Activated B cell treated with CpG ODN at 0.5 μM for 24 hours (primary cell): Measurements from ENCODE around the gene EHMT1. TPM values are rescaled to one million over a fixed set of nuclear protein-coding genes. Genes with fewer than 3 reads are reported as not detected.
A peak's percentile ranks its signal among the peaks of the same experiment; 100 is the strongest.
"Not testable (repeated sequence)": the region's sequence is repeated elsewhere in the genome, so short reads cannot be mapped to it uniquely, and the experiment has no call there.

Experiments
- ATAC-seq: fragments of 200-7000 bp; cut with Tn5 transposase; one replicate; pipeline ENCODE4 v1.10.0; 2021; ENCODE audit warnings: low read depth, mild to moderate bottlenecking, moderate library complexity
- CTCF ChIA-PET: fragments of 350-600 bp; sonication (Branson Sonifier 250); formaldehyde crosslinking; loops from one replicate; lab custom pipeline; 2021; ENCODE audit warnings: antibody characterized with exemption; lab: Charles Lee
- POLR2A ChIA-PET: fragments of 350-600 bp; sonication (Branson Sonifier 250); formaldehyde crosslinking; loops from one replicate; lab custom pipeline; 2021; ENCODE audit warnings: antibody characterized with exemption; lab: Charles Lee
- DNase-seq: peaks from one replicate; pipeline ENCODE4 v3.0.0; 2022
- H3K27ac Mint-ChIP-seq: one replicate; pipeline ENCODE4 v1.8.0; 2020; ENCODE audit warnings: mixed read lengths
- H3K27me3 Mint-ChIP-seq: one replicate; pipeline ENCODE4 v1.8.0; 2021; ENCODE audit warnings: mixed read lengths
- H3K36me3 Mint-ChIP-seq: one replicate; pipeline ENCODE4 v1.8.0; 2021; ENCODE audit warnings: low read depth, mixed read lengths
- H3K4me1 Mint-ChIP-seq: one replicate; pipeline ENCODE4 v1.8.0; 2021; ENCODE audit warnings: mixed read lengths
- H3K4me3 Mint-ChIP-seq: one replicate; pipeline ENCODE4 v1.8.0; 2020; ENCODE audit warnings: mild to moderate bottlenecking, mixed read lengths
- H3K9me3 Mint-ChIP-seq: one replicate; pipeline ENCODE4 v1.8.0; 2020; ENCODE audit warnings: mixed read lengths
- intact Hi-C: fragments of 100-400 bp; cut with micrococcal nuclease; formaldehyde crosslinking; loops from one replicate; pipeline ENCODE4 v1.15.1; 2024
- total RNA-seq: library from RNA; stranded (reverse); gene quantifications from 2 replicates; pipeline ENCODE4 v1.2.3, GENCODE V29; 2022
- TF ChIP-seq, protein P1 (sequence below): fragments of 200-600 bp; IDR thresholded peaks from one replicate; pipeline ENCODE4 v1.8.0; 2022; ENCODE audit warnings: antibody characterized with exemption, mild to moderate bottlenecking

The EHMT1 gene
- total RNA-seq, 1 donor from 2014 or later: 163 TPM

DNA sequence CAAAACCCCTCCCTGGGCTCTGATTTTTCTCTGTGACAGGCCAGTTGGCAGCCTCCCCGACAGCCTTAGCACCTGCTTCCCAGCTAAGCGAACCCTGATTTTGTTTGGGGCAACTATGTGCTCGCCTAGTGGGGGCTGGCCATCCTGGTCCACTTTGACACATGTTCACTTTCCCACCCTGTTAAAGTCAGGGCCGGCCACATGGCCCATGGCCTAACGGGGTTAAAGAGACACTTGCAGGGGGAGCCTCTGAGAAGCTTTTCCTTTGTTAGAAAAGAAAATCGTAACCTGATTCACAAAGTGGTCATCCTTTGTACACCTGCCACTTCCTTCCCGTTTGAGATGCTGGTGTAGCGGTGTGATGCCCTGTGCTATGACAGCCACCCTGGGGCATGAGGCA, 257.5 kb downstream of the EHMT1 start:
- CTCF ChIA-PET: no interaction called here
- H3K9me3 Mint-ChIP-seq: no peaks in the 10 kb centered on the region
- H3K4me3 Mint-ChIP-seq: peak overlapping the region; percentile 61
- DNase-seq (no peak), ATAC-seq (no peak)
- intact Hi-C loops: no loop called here
- peak overlapping the region; percentile 46 for H3K27ac Mint-ChIP-seq
- no peaks in the 10 kb centered on the region for H3K36me3 Mint-ChIP-seq
- H3K27me3 Mint-ChIP-seq: peaks cover 27% of the 10 kb centered on the region
- peaks cover 2% of the 10 kb centered on the region for H3K4me1 Mint-ChIP-seq
- POLR2A ChIA-PET: no interaction called here
- TF ChIP-seq, protein P1, sequence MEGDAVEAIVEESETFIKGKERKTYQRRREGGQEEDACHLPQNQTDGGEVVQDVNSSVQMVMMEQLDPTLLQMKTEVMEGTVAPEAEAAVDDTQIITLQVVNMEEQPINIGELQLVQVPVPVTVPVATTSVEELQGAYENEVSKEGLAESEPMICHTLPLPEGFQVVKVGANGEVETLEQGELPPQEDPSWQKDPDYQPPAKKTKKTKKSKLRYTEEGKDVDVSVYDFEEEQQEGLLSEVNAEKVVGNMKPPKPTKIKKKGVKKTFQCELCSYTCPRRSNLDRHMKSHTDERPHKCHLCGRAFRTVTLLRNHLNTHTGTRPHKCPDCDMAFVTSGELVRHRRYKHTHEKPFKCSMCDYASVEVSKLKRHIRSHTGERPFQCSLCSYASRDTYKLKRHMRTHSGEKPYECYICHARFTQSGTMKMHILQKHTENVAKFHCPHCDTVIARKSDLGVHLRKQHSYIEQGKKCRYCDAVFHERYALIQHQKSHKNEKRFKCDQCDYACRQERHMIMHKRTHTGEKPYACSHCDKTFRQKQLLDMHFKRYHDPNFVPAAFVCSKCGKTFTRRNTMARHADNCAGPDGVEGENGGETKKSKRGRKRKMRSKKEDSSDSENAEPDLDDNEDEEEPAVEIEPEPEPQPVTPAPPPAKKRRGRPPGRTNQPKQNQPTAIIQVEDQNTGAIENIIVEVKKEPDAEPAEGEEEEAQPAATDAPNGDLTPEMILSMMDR: no peak

- no peaks in the 10 kb centered on the region for H3K36me3 Mint-ChIP-seq
- TF ChIP-seq, protein P1: no peak
- H3K4me3 Mint-ChIP-seq: no peak overlapping the region
- ChIA-PET CTCF (no interaction called here), POLR2A (no interaction called here)
- ATAC-seq (no peak), DNase-seq (no peak)
- H3K9me3 Mint-ChIP-seq: no peaks in the 10 kb centered on the region
- peaks cover 27% of the 10 kb centered on the region for H3K27me3 Mint-ChIP-seq
- peaks cover 2% of the 10 kb centered on the region for H3K4me1 Mint-ChIP-seq
- no peak overlapping the region for H3K27ac Mint-ChIP-seq
- intact Hi-C loops: no loop called here
Observed at GRCh38 chr9:137876781-137877386, 258.1 kb downstream of the EHMT1 start.

DNA sequence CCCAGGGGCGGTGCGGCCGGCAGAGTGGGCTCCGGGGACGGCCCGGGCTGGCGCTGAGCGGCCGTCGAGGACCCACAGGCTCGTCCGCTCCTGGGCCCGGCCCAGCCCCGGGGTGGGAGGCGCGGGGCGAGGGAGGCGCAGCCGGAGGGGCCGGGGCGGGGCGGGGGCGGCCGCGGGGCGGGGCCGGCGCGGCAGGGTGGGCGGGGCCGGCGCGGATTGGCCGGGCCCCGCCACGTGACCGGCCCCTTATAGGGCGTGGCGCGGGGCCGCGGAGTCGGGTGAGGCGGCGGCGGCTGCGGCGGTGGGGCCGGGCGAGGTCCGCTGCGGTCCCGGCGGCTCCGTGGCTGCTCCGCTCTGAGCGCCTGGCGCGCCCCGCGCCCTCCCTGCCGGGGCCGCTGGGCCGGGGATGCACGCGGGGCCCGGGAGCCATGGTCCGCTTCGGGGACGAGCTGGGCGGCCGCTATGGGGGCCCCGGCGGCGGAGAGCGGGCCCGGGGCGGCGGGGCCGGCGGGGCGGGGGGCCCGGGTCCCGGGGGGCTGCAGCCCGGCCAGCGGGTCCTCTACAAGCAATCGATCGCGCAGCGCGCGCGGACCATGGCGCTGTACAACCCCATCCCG, 258.8 kb downstream of the EHMT1 start, which contains the start of gene CACNA1B:
Gene CACNA1B (plus strand): TSS at position 277 of the 617 bp plus-strand sequence. CDS start 152 bp downstream, at position 429.
- H3K4me3 Mint-ChIP-seq, H3K9me3 Mint-ChIP-seq, CTCF ChIA-PET, H3K36me3 Mint-ChIP-seq, intact Hi-C loops, DNase-seq, H3K4me1 Mint-ChIP-seq, POLR2A ChIA-PET, H3K27ac Mint-ChIP-seq: not testable (repeated sequence)
- peaks cover 27% of the 10 kb centered on the region for H3K27me3 Mint-ChIP-seq
- ATAC-seq: peak; percentile 37

- ChIA-PET CTCF (no interaction called here), POLR2A (no interaction called here)
- Mint-ChIP-seq H3K27ac (no peak overlapping the region), H3K9me3 (no peaks in the 10 kb centered on the region), H3K36me3 (no peaks in the 10 kb centered on the region), H3K27me3 (peaks cover 27% of the 10 kb centered on the region), H3K4me3 (no peak overlapping the region), H3K4me1 (peaks cover 2% of the 10 kb centered on the region)
- ATAC-seq (peak; percentile 66), DNase-seq (peak; percentile 40)
- TF ChIP-seq, protein P1: no peak
- intact Hi-C loops: no loop called here
Observed at GRCh38 chr9:137878146-137878941, 259.5 kb downstream of the EHMT1 start.

- intact Hi-C loops: no loop called here
- H3K27me3 Mint-ChIP-seq: peaks cover 27% of the 10 kb centered on the region
- H3K4me3 Mint-ChIP-seq: no peak overlapping the region
- no peak for ATAC-seq
- no peak for DNase-seq
- no peaks in the 10 kb centered on the region for H3K36me3 Mint-ChIP-seq
- TF ChIP-seq, protein P1: no peak
- peaks cover 2% of the 10 kb centered on the region for H3K4me1 Mint-ChIP-seq
- CTCF ChIA-PET: no interaction called here
- POLR2A ChIA-PET: no interaction called here
- H3K27ac Mint-ChIP-seq: no peak overlapping the region
- H3K9me3 Mint-ChIP-seq: no peaks in the 10 kb centered on the region
Observed at GRCh38 chr9:137879052-137879451, 260.2 kb downstream of the EHMT1 start.
